Spleen (tissue), 11 donors: ENCODE measurements around the gene TRERF1. TPM values are rescaled to one million over a fixed set of nuclear protein-coding genes. Genes with fewer than 3 reads are reported as not detected.

ENCODE experiments used
- DNase-seq: peaks from one replicate; pipeline ENCODE4 v3.0.0-alpha.2; 2020
- H3K27ac ChIP-seq, 8 donors: fragments of 200-600 bp; sonication (generic) in 7 of 8; 1 replicate in 4 of 8; 2 replicates in 4 of 8; pipeline versions ENCODE4 v1.5.0 to v1.8.0; 2016 to 2021; ENCODE audit warnings: inconsistent platforms in 4 of 8, mild to moderate bottlenecking in 4 of 8, moderate library complexity in 1 of 8
- H3K27me3 ChIP-seq, 7 donors: fragments of 200-600 bp; sonication (generic) in 6 of 7; replicated peaks in 1 of 7; 1 replicate in 4 of 7; 2 replicates in 3 of 7; pipeline versions ENCODE4 v1.5.0 to v1.8.0; 2016 to 2021; ENCODE audit warnings: inconsistent platforms in 3 of 7, mild to moderate bottlenecking in 1 of 7
- H3K36me3 ChIP-seq, 6 donors: fragments of 200-600 bp; sonication (generic) in 5 of 6; 1 replicate in 4 of 6; 2 replicates in 2 of 6; pipeline versions ENCODE4 v1.5.0 to v1.8.0; 2016 to 2021; ENCODE audit warnings: inconsistent platforms in 2 of 6
- H3K4me1 ChIP-seq, 6 donors: fragments of 200-600 bp; sonication (generic) in 5 of 6; 1 replicate in 3 of 6; 2 replicates in 3 of 6; pipeline versions ENCODE4 v1.5.0 to v1.8.0; 2016 to 2021; ENCODE audit warnings: inconsistent platforms in 3 of 6
- H3K4me3 ChIP-seq, 8 donors: fragments of 200-600 bp; sonication (generic) in 7 of 8; 1 replicate in 4 of 8; 2 replicates in 4 of 8; pipeline versions ENCODE4 v1.5.0 to v1.8.0; 2016 to 2021; ENCODE audit warnings: inconsistent platforms in 4 of 8, mild to moderate bottlenecking in 4 of 8, moderate library complexity in 2 of 8
- H3K9me3 ChIP-seq, 8 donors: fragments of 200-600 bp; sonication (generic) in 7 of 8; 1 replicate in 4 of 8; 2 replicates in 4 of 8; pipeline versions ENCODE4 v1.5.0 to v1.8.0; 2016 to 2021; ENCODE audit warnings: inconsistent platforms in 4 of 8
- POLR2A ChIP-seq, 3 donors: fragments of 450-650 bp; IDR thresholded peaks; one replicate each; pipeline ENCODE4 v1.5.1; 2017; ENCODE audit warnings: antibody characterized with exemption in 3 of 3, mild to moderate bottlenecking in 1 of 3
- POLR2AphosphoS5 ChIP-seq, 3 donors: sonication (generic); formaldehyde crosslinking; IDR thresholded peaks; one replicate each; pipeline ENCODE4 v1.5.1; 2017; ENCODE audit warnings: antibody characterized with exemption in 3 of 3
- WGBS, 5 donors: extraction: QIAGEN DNeasy Blood & Tissue Kit in 3 of 5; methylation state at CpG; one replicate each; pipeline versions ENCODE4 v1.1.5 to v1.1.7; 2013 to 2018; 5-methylcytosine and 5-hydroxymethylcytosine counted together
- intact Hi-C: fragments of 100-400 bp; cut with DNase I; formaldehyde crosslinking; loops from one replicate; pipeline ENCODE4 v1.15.0; 2023; ENCODE audit warnings: low total_unique reads
- polyA plus RNA-seq, 3 donors: library from polyadenylated mRNA; stranded (reverse); fragments of 200-250 nt; gene quantifications; one replicate each; pipeline ENCODE4 v1.2.1, GENCODE V29; 2013
- total RNA-seq, 7 donors: library from RNA; depleted of rRNA in 3 of 7; stranded (reverse); fragments of >200 nt in 3 of 7; fragmentation: NEBNext Ultra II Directional in 4 of 7; extraction: Animal tissue kit (Norgen Biotek cat#: 25700) in 4 of 7; gene quantifications; one replicate each; pipeline versions ENCODE4 v1.1.0 to v1.2.1, GENCODE V29; 2016 to 2021
- TF ChIP-seq, protein P1 (sequence below), 11 experiments: fragments of 200-600 bp in 7 of 11; fragments of 450-650 bp in 4 of 11; sonication (generic) in 4 of 11; IDR thresholded peaks in 8 of 11; conservative IDR thresholded peaks in 3 of 11; 1 replicate in 7 of 11; 2 replicates in 4 of 11; pipeline versions ENCODE4 v1.4.0 to v1.8.0; 2016 to 2021; ENCODE audit warnings: antibody characterized with exemption in 11 of 11, inconsistent platforms in 4 of 11, mild to moderate bottlenecking in 1 of 11
- donor health status: healthy with polysubstance abuse.
- donor health status: DM: no; HTN: no; CAD: no; lungs with moderate emphysema.
- donor health status: DM: no; HTN: no; CAD: no.
- donor health status: Bipolar disorder and iron deficiency.
- donor health status: healthy.
- donor health status: DM: no; HTN: no; CAD: no.
- donor health status: DM: yes; HTN: yes; CAD: no.

Gene TRERF1
- total and polyA plus RNA-seq, 10 donors: 1.5 to 16.9 (median 12.4) TPM

DNA sequence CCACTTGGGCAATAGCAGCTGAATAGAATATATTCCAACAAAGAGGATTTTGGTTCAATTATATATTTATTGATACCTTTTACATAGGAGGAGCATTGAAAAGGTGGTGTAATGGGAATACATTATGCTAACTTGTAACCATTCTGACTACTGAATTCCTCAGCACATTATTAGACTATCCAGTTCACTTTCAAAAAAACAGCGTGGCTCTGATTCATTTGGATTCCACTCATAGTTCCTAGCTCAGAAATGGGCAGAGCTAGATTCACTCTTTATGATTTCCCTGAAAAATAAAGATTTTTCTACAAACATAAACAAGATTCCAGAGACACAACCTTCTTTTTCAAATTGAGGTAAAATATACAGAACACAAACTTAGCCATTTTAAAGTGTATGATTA, 9.2 kb upstream of the TRERF1 start:
- Histone ChIP-seq H3K4me3 (no peak overlapping the region), H3K4me1 (no peaks in the 10 kb centered on the region), H3K27me3 (no peaks in the 10 kb centered on the region), H3K27ac (no peak overlapping the region), H3K36me3 (no peaks in the 10 kb centered on the region), H3K9me3 (no peaks in the 10 kb centered on the region)
- 75 to 96% (median 84%) methylated on average over 1 of the region's 1 CpG for WGBS, 5 donors
- no peak for DNase-seq
- no peak for TF ChIP-seq POLR2AphosphoS5 (IDR thresholded peaks at IDR 0.05)
- TF ChIP-seq, protein P1, sequence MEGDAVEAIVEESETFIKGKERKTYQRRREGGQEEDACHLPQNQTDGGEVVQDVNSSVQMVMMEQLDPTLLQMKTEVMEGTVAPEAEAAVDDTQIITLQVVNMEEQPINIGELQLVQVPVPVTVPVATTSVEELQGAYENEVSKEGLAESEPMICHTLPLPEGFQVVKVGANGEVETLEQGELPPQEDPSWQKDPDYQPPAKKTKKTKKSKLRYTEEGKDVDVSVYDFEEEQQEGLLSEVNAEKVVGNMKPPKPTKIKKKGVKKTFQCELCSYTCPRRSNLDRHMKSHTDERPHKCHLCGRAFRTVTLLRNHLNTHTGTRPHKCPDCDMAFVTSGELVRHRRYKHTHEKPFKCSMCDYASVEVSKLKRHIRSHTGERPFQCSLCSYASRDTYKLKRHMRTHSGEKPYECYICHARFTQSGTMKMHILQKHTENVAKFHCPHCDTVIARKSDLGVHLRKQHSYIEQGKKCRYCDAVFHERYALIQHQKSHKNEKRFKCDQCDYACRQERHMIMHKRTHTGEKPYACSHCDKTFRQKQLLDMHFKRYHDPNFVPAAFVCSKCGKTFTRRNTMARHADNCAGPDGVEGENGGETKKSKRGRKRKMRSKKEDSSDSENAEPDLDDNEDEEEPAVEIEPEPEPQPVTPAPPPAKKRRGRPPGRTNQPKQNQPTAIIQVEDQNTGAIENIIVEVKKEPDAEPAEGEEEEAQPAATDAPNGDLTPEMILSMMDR (IDR thresholded peaks at IDR 0.05 in 8 of 11, conservative IDR thresholded peaks at IDR 0.05 in 3 of 11): no peak
- TF ChIP-seq POLR2A (IDR thresholded peaks at IDR 0.05): no peak
- intact Hi-C loops: no loop called here

DNA sequence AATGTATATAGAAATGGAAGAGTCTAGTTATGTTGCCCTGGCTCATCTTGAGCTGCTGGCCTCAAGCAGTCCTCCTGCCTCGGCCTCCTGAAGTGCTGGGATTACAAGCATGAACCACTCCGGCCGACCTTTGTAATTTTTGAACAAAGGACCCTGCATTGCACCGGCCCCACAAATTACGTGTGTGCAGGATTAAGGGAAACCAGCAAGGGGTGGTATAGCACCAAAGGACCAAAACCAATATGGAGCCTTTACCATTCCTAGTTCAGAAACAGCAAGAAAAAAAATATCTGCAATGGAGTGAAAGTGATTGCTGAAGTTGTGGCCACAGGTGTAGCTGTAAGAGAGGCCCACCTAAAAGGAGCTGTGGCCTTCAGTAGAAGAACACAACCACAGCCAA, 8.2 kb upstream of the TRERF1 start:
- WGBS, 5 donors: 94 to 95% (median 94%) methylated on average over 5 of the region's 5 CpGs
- no peaks in the 10 kb centered on the region for H3K36me3 ChIP-seq
- no peaks in the 10 kb centered on the region for H3K27me3 ChIP-seq
- H3K9me3 ChIP-seq: no peaks in the 10 kb centered on the region
- no peaks in the 10 kb centered on the region for H3K4me1 ChIP-seq
- no peak overlapping the region for H3K4me3 ChIP-seq
- no peak for TF ChIP-seq POLR2AphosphoS5 (IDR thresholded peaks at IDR 0.05)
- TF ChIP-seq POLR2A (IDR thresholded peaks at IDR 0.05): no peak
- TF ChIP-seq, protein P1 (IDR thresholded peaks at IDR 0.05 in 8 of 11, conservative IDR thresholded peaks at IDR 0.05 in 3 of 11): no peak
- no peak for DNase-seq
- intact Hi-C loops: no loop called here
- H3K27ac ChIP-seq: no peak overlapping the region

DNA sequence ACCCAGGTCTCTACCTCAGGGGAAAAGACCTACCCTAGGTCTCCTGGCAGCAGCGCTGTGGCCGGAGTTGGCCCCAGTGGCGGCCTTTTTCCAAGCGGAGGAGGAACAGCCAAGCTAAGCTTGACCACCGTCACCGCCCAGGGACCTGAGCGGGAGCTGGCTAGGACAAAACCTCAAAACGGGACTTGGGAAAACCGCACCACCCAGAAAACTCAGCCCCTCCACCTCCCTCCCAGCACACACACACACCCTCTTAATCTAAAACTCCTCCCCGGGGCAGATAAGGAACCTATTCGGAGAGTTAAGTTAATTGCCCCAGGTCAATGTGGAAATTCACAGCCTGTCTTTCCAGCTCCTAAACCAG, 2.7 kb upstream of the TRERF1 start:
- intact Hi-C loops: no loop called here
- H3K27me3 ChIP-seq: peaks cover 0 to 39% (median 0%) of the 10 kb centered on the region in 7 donors
- no peak for DNase-seq
- H3K27ac ChIP-seq: peak overlapping the region in 4 of 8 donors; percentile 85 to 93 (median 91)
- H3K4me3 ChIP-seq: peak overlapping the region in 1 of 8 donors; percentile 90
- peaks cover 3 to 49% (median 27%) of the 10 kb centered on the region in 6 donors for H3K4me1 ChIP-seq
- no peaks in the 10 kb centered on the region for H3K36me3 ChIP-seq
- no peaks in the 10 kb centered on the region for H3K9me3 ChIP-seq
- 41 to 53% (median 47%) methylated on average over 11 of the region's 11 CpGs for WGBS, 5 donors
- TF ChIP-seq POLR2A (IDR thresholded peaks at IDR 0.05) (no peak), POLR2AphosphoS5 (IDR thresholded peaks at IDR 0.05) (no peak)
- TF ChIP-seq, protein P1 (IDR thresholded peaks at IDR 0.05 in 8 of 11, conservative IDR thresholded peaks at IDR 0.05 in 3 of 11): no peak

DNA sequence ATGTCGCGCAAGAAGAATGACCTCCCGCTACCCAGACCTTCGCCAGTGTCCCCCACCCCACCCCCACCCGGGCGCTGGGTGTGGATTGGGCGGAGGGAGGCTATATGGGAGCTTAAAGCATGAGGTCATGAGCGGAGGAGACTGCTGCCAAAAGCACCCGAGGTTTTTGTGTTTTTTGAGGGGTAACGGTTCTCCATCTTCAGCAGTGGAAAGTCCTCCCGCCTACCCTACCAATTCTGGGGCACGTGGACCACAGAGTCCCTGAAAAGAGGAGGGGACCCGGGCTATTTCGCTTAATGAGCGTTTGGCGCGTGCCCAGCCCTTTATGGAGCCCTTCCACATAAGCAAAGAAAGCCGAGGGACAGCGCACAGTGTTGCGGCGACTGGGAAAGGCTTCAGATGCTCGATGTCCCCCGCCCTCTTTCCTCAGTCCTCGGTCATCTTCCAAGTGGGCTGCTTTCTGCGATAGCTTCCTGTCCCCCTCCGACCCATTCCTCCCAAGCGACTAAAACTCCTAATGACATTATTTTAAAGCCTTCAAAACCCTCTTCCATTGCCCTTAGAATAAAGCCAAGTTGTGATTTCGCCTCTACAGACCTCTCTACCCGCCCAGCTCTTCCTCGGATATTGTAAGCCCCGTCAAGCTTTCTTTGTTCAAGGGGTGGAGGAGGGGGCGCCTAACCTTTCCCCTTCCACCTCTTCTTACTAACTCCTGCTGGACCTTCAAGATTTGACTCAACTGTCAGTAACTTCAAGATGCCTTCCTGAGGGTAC, 2.1 kb upstream of the TRERF1 start:
- WGBS, 5 donors: 5 to 15% (median 10%) methylated on average over 30 to 32 of the region's 32 CpGs
- no peak for DNase-seq
- TF ChIP-seq, protein P1 (IDR thresholded peaks at IDR 0.05 in 8 of 11, conservative IDR thresholded peaks at IDR 0.05 in 3 of 11): no peak
- no peak for TF ChIP-seq POLR2A (IDR thresholded peaks at IDR 0.05)
- no peak for TF ChIP-seq POLR2AphosphoS5 (IDR thresholded peaks at IDR 0.05)
- peak overlapping the region; percentile 67 to 98 (median 93) for H3K4me3 ChIP-seq
- H3K27me3 ChIP-seq: peaks cover 0 to 39% (median 0%) of the 10 kb centered on the region in 7 donors
- no peaks in the 10 kb centered on the region for H3K36me3 ChIP-seq
- peak overlapping the region; percentile 5 to 93 (median 88) for H3K27ac ChIP-seq
- intact Hi-C loops: no loop called here
- H3K4me1 ChIP-seq: peaks cover 3 to 55% (median 31%) of the 10 kb centered on the region in 6 donors
- no peaks in the 10 kb centered on the region for H3K9me3 ChIP-seq
